Stimulated activated CD8-positive, alpha-beta memory T cell treated with anti-CD3 and anti-CD28 coated beads, Interleukin-2, amount 100 ng/mL, for 48 hours (primary cell): ENCODE data around the gene RPL22.

ENCODE experiments used
- DNase-seq, 2 donors: peaks; one replicate each; pipeline ENCODE4 v3.0.0-alpha.2; 2020; ENCODE audit warnings: low read depth in 2 of 2

RPL22 gene

DNA sequence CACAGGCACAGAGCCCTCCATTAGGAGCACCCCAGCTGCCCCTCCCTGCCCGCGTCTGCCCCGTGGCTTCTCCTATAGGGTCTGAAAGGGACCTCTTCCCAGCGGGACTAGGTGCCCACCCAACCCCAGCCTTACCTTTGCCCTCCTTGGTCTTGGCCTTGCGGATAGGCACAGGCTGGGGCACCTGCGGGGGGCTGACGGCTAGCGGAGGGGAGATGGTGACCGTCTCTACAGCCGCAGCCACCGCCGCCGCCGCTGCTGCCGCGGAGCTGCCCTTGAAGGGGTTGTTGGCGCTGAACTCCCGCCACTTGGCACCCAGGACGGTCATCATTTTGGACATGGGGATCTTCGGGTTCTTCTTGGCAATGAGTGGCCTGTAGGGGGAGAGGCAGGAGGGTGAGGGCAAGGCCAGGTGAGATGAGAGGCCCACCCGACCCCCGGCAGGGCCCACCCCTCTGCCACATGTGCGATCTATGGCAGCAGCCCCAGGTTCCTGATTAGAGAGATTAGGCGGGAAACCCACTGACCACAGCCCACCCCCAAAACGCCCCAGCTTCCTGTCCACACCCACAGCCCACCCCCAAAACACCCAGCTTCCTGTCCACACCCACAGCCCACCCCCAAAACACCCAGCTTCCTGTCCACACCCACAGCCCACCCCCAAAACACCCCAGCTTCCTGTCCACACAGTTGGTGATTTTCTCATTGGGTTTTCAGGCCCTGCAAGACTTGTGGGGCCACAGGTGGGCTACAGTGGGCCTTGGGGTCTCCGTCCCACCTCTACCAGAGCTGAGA is 44.7 kb downstream of the RPL22 start:
- DNase-seq: no peak

DNA sequence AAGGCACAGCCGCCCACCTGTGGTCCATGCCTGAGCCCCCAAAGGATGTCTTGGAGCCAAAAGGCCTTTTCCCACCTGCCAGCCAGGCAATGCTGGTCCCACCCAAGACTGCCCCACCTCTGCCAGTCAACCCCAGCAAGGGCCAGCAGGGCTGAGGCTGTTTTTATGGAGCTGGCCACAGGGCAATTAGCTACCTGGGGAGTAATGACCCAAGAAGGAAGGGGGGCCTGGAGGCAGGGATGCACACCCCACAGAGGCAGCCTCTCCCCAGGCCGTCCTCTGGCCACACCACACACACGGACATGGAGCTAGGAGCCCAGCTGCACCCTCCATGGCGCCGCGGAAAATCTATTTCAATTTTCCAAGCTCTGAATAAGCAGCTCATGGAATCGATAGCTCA is 46.5 kb downstream of the RPL22 start:
- DNase-seq: no peak

- no peak for DNase-seq
Observed at GRCh38 chr1:6152181-6152580, 47.2 kb downstream of the RPL22 start.

GRCh38 chr1:6151291-6151822 is 48.0 kb downstream of the RPL22 start:
- no peak for DNase-seq

GRCh38 chr1:6150006-6150938 is 49.1 kb downstream of the RPL22 start:
- no peak for DNase-seq

GRCh38 chr1:6149597-6149996 is 49.8 kb downstream of the RPL22 start:
- DNase-seq: no peak

- DNase-seq: peak; percentile 48 to 66
Observed at GRCh38 chr1:6148497-6149241, 50.7 kb downstream of the RPL22 start.

DNA sequence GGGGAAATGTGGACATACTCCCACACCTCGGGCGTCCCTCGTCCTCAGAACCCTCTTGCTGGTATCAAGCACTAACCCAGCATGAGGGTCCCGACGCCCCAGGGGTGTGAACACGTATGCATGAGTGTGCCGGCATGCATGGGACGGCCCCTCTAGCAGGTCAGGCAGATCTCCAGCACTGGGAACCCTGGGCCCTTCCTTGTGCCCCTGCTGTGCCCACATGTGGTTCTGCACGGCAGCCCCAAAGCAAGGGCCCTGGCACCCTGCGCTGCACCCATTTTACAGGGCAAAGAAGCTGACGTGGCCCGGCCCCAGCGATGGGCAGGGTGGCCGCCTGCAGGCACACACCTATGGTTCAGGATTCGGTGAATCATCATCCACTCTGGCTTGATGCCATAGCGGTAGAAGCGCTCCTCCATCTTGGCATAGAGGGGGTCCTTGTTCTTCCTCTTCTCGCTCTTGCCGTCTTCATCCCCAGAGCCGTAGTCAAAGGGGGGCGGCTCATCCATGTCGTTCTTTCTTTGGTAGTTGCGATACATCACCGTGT is 53.5 kb downstream of the RPL22 start:
- DNase-seq: no peak

DNA sequence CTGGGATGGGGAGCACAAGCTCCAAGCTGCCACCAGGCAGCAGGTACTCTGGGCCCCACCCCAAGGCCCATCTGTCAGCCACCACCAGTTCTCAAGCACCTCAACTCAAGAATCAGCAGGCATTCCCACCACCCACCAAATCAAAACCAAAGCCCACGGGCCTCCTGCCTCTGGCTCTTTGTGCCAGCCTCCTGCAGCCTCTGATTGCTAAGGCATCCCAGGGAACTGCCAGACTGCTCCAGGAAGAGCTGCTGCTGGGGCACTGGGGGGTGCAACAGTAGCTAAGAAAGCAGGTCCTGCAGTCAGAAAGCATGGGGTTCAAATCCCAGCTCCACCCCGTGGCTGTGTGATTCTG is 54.0 kb downstream of the RPL22 start:
- DNase-seq: no peak

DNA sequence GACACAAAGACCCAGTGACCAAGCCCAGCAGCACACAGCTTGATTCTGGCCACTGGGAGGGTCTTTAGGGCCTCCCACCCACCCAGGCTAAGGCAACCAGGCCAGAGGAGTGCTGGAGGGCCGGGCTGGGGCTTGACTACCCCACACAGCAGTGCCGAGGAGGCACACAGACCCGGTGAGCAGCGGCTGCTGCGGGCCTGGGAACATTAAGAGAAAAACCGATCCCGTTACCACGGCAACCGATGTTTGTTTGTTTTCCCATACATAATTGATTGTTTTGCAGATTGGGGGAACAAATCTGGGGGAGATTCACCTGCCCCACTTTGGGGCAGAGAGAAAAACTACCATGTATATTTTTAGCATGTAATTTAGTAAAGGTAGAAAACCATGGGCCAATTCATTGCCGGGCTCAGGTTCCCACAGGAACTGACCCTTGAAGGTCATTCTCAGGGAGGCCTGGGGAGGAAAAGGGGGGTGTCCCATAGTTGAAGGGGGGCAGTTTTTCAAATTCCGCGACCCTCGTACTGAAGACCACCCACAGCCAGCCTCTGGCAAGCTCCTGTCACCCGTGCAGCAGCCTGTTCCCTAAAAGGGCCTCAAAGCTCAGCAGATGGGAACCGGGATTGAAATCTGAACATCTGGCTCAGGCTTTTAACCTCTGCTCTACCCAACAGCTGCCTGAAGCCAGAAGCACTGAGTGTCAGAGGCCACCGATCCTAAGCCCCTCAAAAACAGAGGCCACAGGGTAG is 54.6 kb downstream of the RPL22 start:
- no peak for DNase-seq

DNA sequence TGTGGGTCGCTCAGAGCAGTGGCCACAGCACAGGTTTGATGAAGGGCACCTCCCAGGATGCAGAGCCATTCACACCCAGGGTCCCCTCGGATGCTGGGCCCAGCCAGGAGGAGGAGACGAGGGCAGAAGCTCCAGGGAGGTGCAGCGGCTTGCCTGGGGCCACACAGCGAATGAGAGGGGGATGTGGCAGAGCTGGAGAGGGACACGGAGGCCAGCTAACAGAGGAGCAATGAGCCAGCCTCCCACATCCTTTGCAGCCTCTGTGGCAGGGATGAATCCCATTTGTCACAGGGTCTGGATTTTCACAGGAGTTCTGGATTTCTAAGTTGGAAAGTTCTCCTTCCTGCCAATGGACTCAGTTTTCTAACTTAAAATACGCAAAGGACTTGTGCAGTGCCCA is 55.2 kb downstream of the RPL22 start:
- DNase-seq: no peak

GRCh38 chr1:6143395-6143794 is 56.0 kb downstream of the RPL22 start:
- no peak for DNase-seq

DNA sequence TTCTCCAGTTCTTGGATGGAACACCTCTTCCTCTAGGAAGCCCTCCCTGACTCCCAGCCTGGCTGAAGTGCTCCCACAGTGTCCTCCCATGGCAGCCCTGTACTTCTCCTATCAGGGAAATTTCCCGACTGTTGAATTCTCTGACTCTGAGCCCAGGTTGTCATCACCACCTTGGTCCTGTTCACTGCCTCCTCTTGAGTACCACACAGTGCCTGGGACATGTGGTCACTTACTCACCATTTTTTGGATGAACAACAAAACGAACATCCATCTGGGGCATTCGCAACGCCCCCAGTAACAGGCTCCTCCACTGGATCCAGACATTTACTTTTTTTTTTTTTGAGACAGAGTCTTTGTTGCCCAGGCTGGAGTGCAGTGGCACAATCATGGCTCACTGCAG is 56.7 kb downstream of the RPL22 start:
- no peak for DNase-seq

DNA sequence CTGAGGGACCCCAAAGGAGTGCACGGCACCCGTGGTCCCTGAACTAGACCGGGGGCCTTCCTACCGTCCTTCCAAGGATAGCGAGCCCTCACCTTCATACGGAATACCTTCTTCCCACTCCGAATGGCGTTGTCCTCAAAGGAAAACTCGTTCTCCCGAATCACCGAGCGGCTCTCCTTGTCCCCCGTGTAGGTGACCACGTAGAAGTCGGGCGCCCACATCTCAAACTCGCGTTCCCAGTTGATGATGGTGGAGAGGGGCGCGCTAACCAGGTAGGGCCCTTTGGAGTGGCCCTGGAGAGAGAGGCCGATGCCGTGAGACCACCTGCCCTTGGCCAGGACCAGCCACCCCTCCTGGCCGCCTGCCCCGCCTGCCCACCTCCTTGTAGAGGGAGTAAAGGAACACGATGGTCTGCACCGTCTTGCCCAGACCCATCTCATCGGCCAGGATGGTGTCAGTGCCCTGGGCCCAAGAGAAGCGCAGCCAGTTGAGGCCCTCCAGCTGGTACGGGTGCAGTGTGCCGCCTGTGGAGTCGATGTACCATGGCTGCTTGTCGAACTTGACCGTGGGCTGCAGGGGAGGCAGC is 57.3 kb downstream of the RPL22 start:
- DNase-seq: no peak

GRCh38 chr1:6141592-6141991 is 57.8 kb downstream of the RPL22 start:
- DNase-seq: peak in 1 of 2 donors; percentile 13

DNA sequence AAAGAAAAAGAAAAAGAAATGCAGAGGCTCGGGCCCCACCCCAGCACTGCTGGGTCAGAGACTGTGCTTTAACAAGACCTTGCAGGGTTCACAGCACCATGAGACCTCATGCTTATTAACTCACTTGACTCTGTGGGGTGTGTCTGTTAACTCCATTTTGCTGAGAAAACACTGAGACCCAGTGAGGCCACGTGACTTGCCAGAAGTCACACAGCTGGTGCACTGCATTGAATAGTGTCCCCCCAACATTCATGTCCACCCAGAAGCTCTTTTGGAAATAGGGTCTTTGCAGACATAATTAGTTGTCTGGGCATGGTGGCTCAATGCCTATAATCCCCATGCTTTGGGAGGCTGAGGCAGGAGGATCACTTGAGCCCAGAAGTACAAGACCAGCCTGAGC is 59.0 kb downstream of the RPL22 start:
- no peak for DNase-seq

DNA sequence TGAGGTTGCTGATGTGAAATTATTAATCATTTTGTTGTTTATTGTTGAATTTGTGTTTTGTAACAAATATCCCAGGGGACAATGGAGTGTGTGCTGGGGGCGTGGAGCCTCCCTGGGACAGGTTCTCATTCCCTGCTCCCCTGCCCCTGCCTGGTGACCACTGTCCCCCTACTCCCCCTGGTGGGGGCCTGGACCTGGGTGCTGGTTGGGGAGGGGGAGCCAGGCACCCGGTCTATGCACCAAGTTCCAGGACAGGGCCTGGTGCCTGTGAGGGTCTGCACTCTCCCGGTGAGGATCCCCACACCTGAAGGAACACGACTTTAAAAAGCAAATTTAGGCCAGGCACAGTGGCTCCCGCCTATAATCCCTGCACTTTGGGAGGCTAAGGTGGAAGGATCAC is 61.6 kb downstream of the RPL22 start:
- no peak for DNase-seq

- DNase-seq: no peak
Observed at GRCh38 chr1:6136516-6137220, 62.7 kb downstream of the RPL22 start.
